Neural progenitor cell (in vitro differentiated cells): ENCODE measurements around the gene SCARF2. TPM values are rescaled to one million over a fixed set of nuclear protein-coding genes. Genes with fewer than 3 reads are reported as not detected.

Source experiments
- DNase-seq: peaks from one replicate; pipeline ENCODE4 v3.0.0-alpha.2; 2016; ENCODE audit warnings: low spot score
- H2AFZ ChIP-seq: fragments of 200-600 bp; sonication (generic); replicated peaks from 2 replicates; pipeline ENCODE4 v1.6.1; 2016; ENCODE audit warnings: antibody characterized with exemption
- H3F3A ChIP-seq: fragments of 200-600 bp; sonication (generic); 2 replicates; pipeline ENCODE4 v1.6.1; 2016; ENCODE audit warnings: antibody characterized with exemption, low read depth
- H3K27ac ChIP-seq: fragments of 200-600 bp; sonication (generic); 2 replicates; pipeline ENCODE4 v1.5.1; 2016; ENCODE audit warnings: mild to moderate bottlenecking
- H3K27me3 ChIP-seq: fragments of 200-600 bp; sonication (generic); 2 replicates; pipeline ENCODE4 v1.6.1; 2016; ENCODE audit warnings: mild to moderate bottlenecking, moderate library complexity
- H3K36me3 ChIP-seq: fragments of 200-600 bp; sonication (generic); 2 replicates; pipeline ENCODE4 v1.5.1; 2016
- H3K4me1 ChIP-seq: fragments of 200-600 bp; sonication (generic); 2 replicates; pipeline ENCODE4 v1.6.1; 2016; ENCODE audit warnings: mixed run types
- H3K4me2 ChIP-seq: fragments of 200-600 bp; sonication (generic); 2 replicates; pipeline ENCODE4 v1.6.1; 2016
- H3K4me3 ChIP-seq: fragments of 200-600 bp; sonication (generic); 2 replicates; pipeline ENCODE4 v1.5.1; 2016
- H3K79me2 ChIP-seq: fragments of 200-600 bp; sonication (generic); 2 replicates; pipeline ENCODE4 v1.6.1; 2016; ENCODE audit warnings: low read depth
- H3K9ac ChIP-seq: fragments of 200-600 bp; sonication (generic); 2 replicates; pipeline ENCODE4 v1.6.1; 2016
- H3K9me3 ChIP-seq: fragments of 200-600 bp; sonication (generic); 2 replicates; pipeline ENCODE4 v1.5.1; 2016; ENCODE audit warnings: low read depth
- H4K20me1 ChIP-seq: fragments of 200-600 bp; sonication (generic); 2 replicates; pipeline ENCODE4 v1.6.1; 2016; ENCODE audit warnings: low read depth
- H3K27ac Mint-ChIP-seq: 3 replicates; pipeline ENCODE4 v1.8.0; 2021; ENCODE audit warnings: mixed read lengths
- H3K27me3 Mint-ChIP-seq: 2 replicates; pipeline ENCODE4 v1.8.0; 2022; ENCODE audit warnings: low read depth, mild to moderate bottlenecking, inconsistent platforms, moderate library complexity, mixed read lengths; ENCODE audit not compliant: insufficient read depth
- H3K36me3 Mint-ChIP-seq: 3 replicates; pipeline ENCODE4 v1.8.0; 2021; ENCODE audit warnings: mixed read lengths
- H3K4me1 Mint-ChIP-seq: 3 replicates; pipeline ENCODE4 v1.8.0; 2021; ENCODE audit warnings: mixed read lengths
- H3K4me3 Mint-ChIP-seq: 3 replicates; pipeline ENCODE4 v1.8.0; 2021; ENCODE audit warnings: mild to moderate bottlenecking, moderate library complexity, mixed read lengths
- H3K9me3 Mint-ChIP-seq: 3 replicates; pipeline ENCODE4 v1.8.0; 2020; ENCODE audit warnings: mixed read lengths
- CTCF ChIP-seq: fragments of 200-600 bp; sonication (generic); IDR thresholded peaks from 2 replicates; pipeline ENCODE4 v1.5.1; 2017; ENCODE audit warnings: antibody characterized with exemption, mild to moderate bottlenecking
- EZH2 ChIP-seq: fragments of 200-600 bp; sonication (generic); IDR thresholded peaks from 2 replicates; pipeline ENCODE4 v1.6.1; 2017; ENCODE audit warnings: antibody characterized with exemption, mild to moderate bottlenecking, moderate library complexity
- EZH2phosphoT487 ChIP-seq: fragments of 200-600 bp; sonication (generic); IDR thresholded peaks from 2 replicates; pipeline ENCODE4 v1.6.1; 2017; ENCODE audit warnings: antibody characterized with exemption
- total RNA-seq: library from RNA; depleted of rRNA; stranded (reverse); fragments of >200 nt; gene quantifications from 2 replicates; pipeline ENCODE4 v1.2.3, GENCODE V29; 2015; ENCODE audit warnings: low replicate concordance

The SCARF2 gene
- total RNA-seq, 1 donor from 2014 or later, result 0.22 TPM

- no peak overlapping the region for H3K27ac ChIP-seq
- H4K20me1 ChIP-seq, result peaks cover 90% of the 10 kb centered on the region
- H3K36me3 ChIP-seq, result no peaks in the 10 kb centered on the region
- H3K9me3 Mint-ChIP-seq, result no peaks in the 10 kb centered on the region
- H3K9me3 ChIP-seq, result no peaks in the 10 kb centered on the region
- no peak overlapping the region for H2AFZ ChIP-seq
- DNase-seq, result no peak
- peaks cover 20% of the 10 kb centered on the region for H3F3A ChIP-seq
- no peaks in the 10 kb centered on the region for H3K4me1 ChIP-seq
- peaks cover 23% of the 10 kb centered on the region for H3K4me1 Mint-ChIP-seq
- H3K27me3 ChIP-seq, result peaks cover 100% of the 10 kb centered on the region
- peaks cover 2% of the 10 kb centered on the region for H3K36me3 Mint-ChIP-seq
- no peak overlapping the region for H3K27ac Mint-ChIP-seq
- no peak overlapping the region for H3K9ac ChIP-seq
- no peak overlapping the region for H3K4me3 Mint-ChIP-seq
- no peak overlapping the region for H3K4me3 ChIP-seq
- no peak overlapping the region for H3K4me2 ChIP-seq
- TF ChIP-seq EZH2phosphoT487 (no peak), EZH2 (no peak), CTCF (no peak)
- H3K27me3 Mint-ChIP-seq, result peaks cover 40% of the 10 kb centered on the region
- H3K79me2 ChIP-seq, result no peaks in the 10 kb centered on the region
Observed at GRCh38 chr22:20434264-20434751, 3.3 kb downstream of the SCARF2 start.

- H3K36me3 ChIP-seq, result no peaks in the 10 kb centered on the region
- TF ChIP-seq EZH2phosphoT487 (no peak), CTCF (no peak), EZH2 (no peak)
- H3K9me3 Mint-ChIP-seq, result peaks cover 2% of the 10 kb centered on the region
- H3K27me3 ChIP-seq, result peaks cover 100% of the 10 kb centered on the region
- H3K27ac ChIP-seq, result no peak overlapping the region
- H3K4me3 ChIP-seq, result no peak overlapping the region
- H3K9ac ChIP-seq, result no peak overlapping the region
- H3K36me3 Mint-ChIP-seq, result peaks cover 5% of the 10 kb centered on the region
- no peaks in the 10 kb centered on the region for H3K4me1 ChIP-seq
- H3K79me2 ChIP-seq, result no peaks in the 10 kb centered on the region
- peaks cover 91% of the 10 kb centered on the region for H4K20me1 ChIP-seq
- no peak overlapping the region for H3K4me3 Mint-ChIP-seq
- no peak overlapping the region for H3K4me2 ChIP-seq
- DNase-seq, result no peak
- peaks cover 26% of the 10 kb centered on the region for H3K4me1 Mint-ChIP-seq
- H3K27me3 Mint-ChIP-seq, result peaks cover 44% of the 10 kb centered on the region
- H2AFZ ChIP-seq, result no peak overlapping the region
- peaks cover 18% of the 10 kb centered on the region for H3F3A ChIP-seq
- H3K27ac Mint-ChIP-seq, result no peak overlapping the region
- no peaks in the 10 kb centered on the region for H3K9me3 ChIP-seq
Observed at GRCh38 chr22:20433686-20434241, 3.9 kb downstream of the SCARF2 start.

- no peak for DNase-seq
- Histone ChIP-seq H3K27ac (no peak overlapping the region), H2AFZ (no peak overlapping the region), H3K9me3 (no peaks in the 10 kb centered on the region), H3K4me3 (no peak overlapping the region), H3K27me3 (peaks cover 100% of the 10 kb centered on the region), H4K20me1 (peaks cover 90% of the 10 kb centered on the region), H3K4me1 (no peaks in the 10 kb centered on the region), H3K9ac (no peak overlapping the region), H3K36me3 (no peaks in the 10 kb centered on the region), H3F3A (peaks cover 13% of the 10 kb centered on the region), H3K4me2 (no peak overlapping the region), H3K79me2 (no peaks in the 10 kb centered on the region)
- peaks cover 22% of the 10 kb centered on the region for H3K4me1 Mint-ChIP-seq
- H3K4me3 Mint-ChIP-seq, result no peak overlapping the region
- H3K9me3 Mint-ChIP-seq, result peaks cover 2% of the 10 kb centered on the region
- peaks cover 48% of the 10 kb centered on the region for H3K27me3 Mint-ChIP-seq
- peaks cover 5% of the 10 kb centered on the region for H3K36me3 Mint-ChIP-seq
- no peak for TF ChIP-seq CTCF
- no peak for TF ChIP-seq EZH2phosphoT487
- no peak for TF ChIP-seq EZH2
- H3K27ac Mint-ChIP-seq, result no peak overlapping the region
Observed at GRCh38 chr22:20433191-20433590, 4.4 kb downstream of the SCARF2 start.
